ENCODE measurements around the gene TGM4.
A peak's percentile ranks its signal among the peaks of the same experiment; 100 is the strongest.

TGM4 gene

DNA sequence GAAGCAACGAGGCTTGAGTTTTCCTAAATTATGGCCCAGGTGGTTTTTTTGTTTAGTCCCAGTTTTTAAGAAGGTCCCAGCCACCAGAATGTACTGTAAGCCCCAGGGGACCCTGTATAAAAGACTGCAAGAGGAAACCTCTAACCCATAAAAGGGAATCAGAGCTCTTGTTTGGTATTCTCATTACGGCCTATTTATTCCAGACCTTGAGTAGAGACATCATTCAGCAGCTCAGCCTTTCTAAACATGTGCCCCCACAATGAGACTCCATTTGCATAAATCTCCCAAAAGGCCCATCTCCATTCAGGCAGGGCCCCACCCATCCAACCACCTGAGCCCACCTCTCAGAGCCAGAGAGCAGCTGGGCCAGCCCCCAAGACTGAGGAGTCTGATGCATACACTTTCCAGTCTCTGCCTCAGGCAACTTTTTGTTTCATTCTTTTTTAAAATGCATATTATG is 75.9 kb downstream of the TGM4 start:
- Histone ChIP-seq H3K27me3 (no peaks in the 10 kb centered on the region), H3K4me1 (peaks cover 17 to 55% (median 38%) of the 10 kb centered on the region in 10 experiments), H3K9me3 (replicated peaks in 1 of 11) (no peaks in the 10 kb centered on the region), H3K9ac (0 out of 22 replicates have a peak overlapping the region, but pooled peaks of 2 of the 11 experiments have one; percentile 2 to 14), H3K4me3 (no peak overlapping the region), H3K27ac (no peak overlapping the region), H4K20me1 (peaks cover 19 to 100% (median 79%) of the 10 kb centered on the region in 11 experiments; a peak in 21 of 22 replicates), H3K4me2 (peak overlapping the region in 10 of 11 experiments; percentile 6 to 68 (median 54); a peak in 17 of 22 replicates), H3K36me3 (peaks cover 41 to 81% (median 65%) of the 10 kb centered on the region in 11 experiments)
- TF ChIP-seq Cebpa-rat (IDR thresholded peaks at IDR 0.05) = no peak

GRCh38 chr3:44952689-44953088 is 78.3 kb downstream of the TGM4 start:
- Histone ChIP-seq H3K4me2 (no peak overlapping the region), H3K36me3 (peaks cover 33 to 79% (median 62%) of the 10 kb centered on the region in 11 experiments), H3K27ac (no peak overlapping the region)

DNA sequence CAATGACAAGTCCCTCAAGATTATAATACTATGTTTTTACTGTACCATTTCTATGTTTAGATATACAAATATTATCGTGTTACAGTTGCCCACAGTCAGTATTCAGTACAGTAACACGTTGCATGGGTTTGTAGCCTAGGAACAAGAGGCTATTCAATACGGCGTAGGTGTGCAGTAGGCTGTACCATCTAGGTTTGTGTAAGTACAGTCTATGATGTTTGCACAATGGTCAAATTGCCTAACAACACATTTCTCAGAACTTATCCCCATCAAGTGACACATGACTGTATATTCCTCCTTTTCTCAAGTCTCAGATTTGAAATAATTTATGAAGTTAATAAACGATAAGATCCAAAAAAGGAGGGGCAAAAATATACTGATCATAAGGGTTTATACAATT is 79.9 kb downstream of the TGM4 start:
- Histone ChIP-seq H3K4me1 (peaks cover 35 to 59% (median 51%) of the 10 kb centered on the region in 10 experiments), H3K4me2 (peak overlapping the region in 9 of 11 experiments; percentile 45 to 81 (median 75); a peak in 13 of 22 replicates), H3K27me3 (no peaks in the 10 kb centered on the region), H3K27ac (peak overlapping the region in 9 of 11 experiments; percentile 8 to 76 (median 64); a peak in 16 of 22 replicates), H3K9me3 (replicated peaks in 1 of 11) (no peaks in the 10 kb centered on the region), H3K36me3 (peaks cover 49 to 79% (median 64%) of the 10 kb centered on the region in 11 experiments), H4K20me1 (peaks cover 44 to 100% (median 78%) of the 10 kb centered on the region in 11 experiments; a peak in 21 of 22 replicates), H3K4me3 (no peak overlapping the region), H3K9ac (peak overlapping the region in 2 of 11 experiments; percentile 37 to 52; a peak in 3 of 22 replicates)
- TF ChIP-seq Cebpa-rat (IDR thresholded peaks at IDR 0.05) = no peak

More at GRCh38 chr3:44952689-44953088, 78.3 kb downstream of the TGM4 start:
- Histone ChIP-seq H3K4me3 (no peak overlapping the region), H3K9me3 (replicated peaks in 1 of 11) (no peaks in the 10 kb centered on the region), H3K4me1 (peaks cover 35 to 64% (median 52%) of the 10 kb centered on the region in 10 experiments), H3K9ac (no peak overlapping the region), H4K20me1 (peaks cover 38 to 100% (median 83%) of the 10 kb centered on the region in 11 experiments; a peak in 21 of 22 replicates), H3K27me3 (no peaks in the 10 kb centered on the region)
- no peak for TF ChIP-seq Cebpa-rat (IDR thresholded peaks at IDR 0.05)

DNA sequence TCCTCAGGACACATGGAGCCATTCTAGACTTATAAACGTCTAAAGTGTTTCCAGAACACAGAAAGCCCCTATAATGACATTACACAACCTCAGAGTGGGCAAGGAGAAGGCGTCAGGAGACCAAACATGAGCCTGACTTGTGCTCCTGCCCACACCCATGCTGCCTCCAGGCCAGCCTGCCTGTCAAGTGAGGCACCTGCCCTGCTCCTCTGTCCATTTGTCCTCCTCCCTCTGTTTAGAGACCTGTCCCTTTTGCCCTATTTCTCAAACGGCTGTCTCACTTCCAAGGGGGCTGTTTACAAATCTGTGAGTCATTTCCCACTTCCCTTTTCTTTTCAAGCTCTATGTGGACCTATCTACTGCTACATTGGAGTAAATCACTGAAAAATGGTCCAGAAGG is 80.6 kb downstream of the TGM4 start:
- H3K27ac ChIP-seq = peak overlapping the region in 10 of 11 experiments; percentile 8 to 76 (median 62); a peak in 18 of 22 replicates
- H3K9ac ChIP-seq = peak overlapping the region in 7 of 11 experiments; percentile 28 to 52 (median 37); a peak in 8 of 22 replicates
- no peak for TF ChIP-seq Cebpa-rat (IDR thresholded peaks at IDR 0.05)
- peaks cover 47 to 75% (median 65%) of the 10 kb centered on the region in 11 experiments for H3K36me3 ChIP-seq
- H3K4me2 ChIP-seq = peak overlapping the region; percentile 16 to 81 (median 63); a peak in 19 of 22 replicates
- peaks cover 45 to 100% (median 78%) of the 10 kb centered on the region in 11 experiments; a peak in 21 of 22 replicates for H4K20me1 ChIP-seq
- no peak overlapping the region for H3K4me3 ChIP-seq
- no peaks in the 10 kb centered on the region for H3K9me3 ChIP-seq (replicated peaks in 1 of 11)
- peaks cover 35 to 53% (median 45%) of the 10 kb centered on the region in 10 experiments for H3K4me1 ChIP-seq
- no peaks in the 10 kb centered on the region for H3K27me3 ChIP-seq

DNA sequence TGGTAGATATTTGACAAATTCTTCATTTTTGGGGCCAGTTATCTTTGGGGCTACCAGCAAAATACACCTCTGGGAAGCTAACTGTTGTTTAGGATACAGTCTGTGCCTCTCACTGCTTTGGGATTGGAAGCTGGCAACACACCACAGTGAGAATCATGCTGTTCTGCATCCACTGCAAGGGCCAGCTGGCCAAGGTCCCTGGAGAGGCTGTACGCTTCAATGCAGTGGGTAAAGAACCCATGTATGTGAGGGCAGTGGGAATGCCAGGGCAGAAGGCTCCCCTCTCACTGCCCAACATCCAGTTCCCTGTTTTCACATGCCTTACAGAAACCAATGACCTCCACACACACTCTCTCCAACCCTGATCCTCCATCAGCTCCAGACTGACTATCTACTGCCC is 81.5 kb downstream of the TGM4 start:
- H3K9me3 ChIP-seq (replicated peaks in 1 of 11) = no peaks in the 10 kb centered on the region
- H3K9ac ChIP-seq = no peak overlapping the region
- peaks cover 45 to 100% (median 77%) of the 10 kb centered on the region in 11 experiments; a peak in 21 of 22 replicates for H4K20me1 ChIP-seq
- H3K4me2 ChIP-seq = peak overlapping the region in 10 of 11 experiments; percentile 22 to 79 (median 62); a peak in 19 of 22 replicates
- H3K27ac ChIP-seq = peak overlapping the region in 5 of 11 experiments; percentile 1 to 66 (median 36); a peak in 6 of 22 replicates
- peaks cover 47 to 80% (median 72%) of the 10 kb centered on the region in 11 experiments for H3K36me3 ChIP-seq
- peaks cover 29 to 51% (median 41%) of the 10 kb centered on the region in 10 experiments for H3K4me1 ChIP-seq
- no peak overlapping the region for H3K4me3 ChIP-seq
- no peak for TF ChIP-seq Cebpa-rat (IDR thresholded peaks at IDR 0.05)
- no peaks in the 10 kb centered on the region for H3K27me3 ChIP-seq

- no peak overlapping the region for H3K27ac ChIP-seq
- no peak overlapping the region for H3K4me2 ChIP-seq
- peaks cover 29 to 97% (median 58%) of the 10 kb centered on the region in 11 experiments; a peak in 20 of 22 replicates for H4K20me1 ChIP-seq
- no peaks in the 10 kb centered on the region for H3K27me3 ChIP-seq
- H3K4me1 ChIP-seq = peaks cover 36 to 55% (median 48%) of the 10 kb centered on the region in 10 experiments
- H3K9ac ChIP-seq = no peak overlapping the region
- H3K4me3 ChIP-seq = no peak overlapping the region
- no peak for TF ChIP-seq Cebpa-rat (IDR thresholded peaks at IDR 0.05)
- peaks cover 39 to 74% (median 57%) of the 10 kb centered on the region in 11 experiments for H3K36me3 ChIP-seq
- no peaks in the 10 kb centered on the region; a peak in 1 of 22 replicates for H3K9me3 ChIP-seq (replicated peaks in 1 of 11)
Observed at GRCh38 chr3:44957986-44958385, 83.6 kb downstream of the TGM4 start.

GRCh38 chr3:44958386-44958785 is 84.0 kb downstream of the TGM4 start:
- no peak overlapping the region for H3K4me2 ChIP-seq
- H4K20me1 ChIP-seq = peaks cover 29 to 96% (median 58%) of the 10 kb centered on the region in 11 experiments; a peak in 20 of 22 replicates
- H3K36me3 ChIP-seq = peaks cover 37 to 70% (median 54%) of the 10 kb centered on the region in 11 experiments
- no peaks in the 10 kb centered on the region; a peak in 1 of 22 replicates for H3K9me3 ChIP-seq (replicated peaks in 1 of 11)
- H3K27ac ChIP-seq = no peak overlapping the region
- no peaks in the 10 kb centered on the region for H3K27me3 ChIP-seq
- no peak overlapping the region for H3K4me3 ChIP-seq
- H3K4me1 ChIP-seq = peaks cover 40 to 59% (median 52%) of the 10 kb centered on the region in 10 experiments
- no peak for TF ChIP-seq Cebpa-rat (IDR thresholded peaks at IDR 0.05)
- H3K9ac ChIP-seq = no peak overlapping the region

- Histone ChIP-seq H3K36me3 (peaks cover 28 to 60% (median 49%) of the 10 kb centered on the region in 11 experiments), H3K4me1 (peaks cover 33 to 66% (median 59%) of the 10 kb centered on the region in 10 experiments), H3K9ac (no peak overlapping the region), H4K20me1 (peaks cover 20 to 96% (median 47%) of the 10 kb centered on the region in 11 experiments; a peak in 20 of 22 replicates), H3K9me3 (replicated peaks in 1 of 11) (no peaks in the 10 kb centered on the region; a peak in 1 of 22 replicates), H3K27me3 (no peaks in the 10 kb centered on the region), H3K4me3 (no peak overlapping the region), H3K4me2 (peak overlapping the region in 3 of 11 experiments; percentile 8 to 24 (median 22); a peak in 5 of 22 replicates), H3K27ac (peak overlapping the region in 5 of 11 experiments; percentile 8 to 24 (median 11); a peak in 5 of 22 replicates)
- TF ChIP-seq Cebpa-rat (IDR thresholded peaks at IDR 0.05) = no peak
Observed at GRCh38 chr3:44960387-44961026, 86.1 kb downstream of the TGM4 start.

All from BLaER1 treated with 17β-estradiol and CSF1 and Interleukin-3, amounts not matched to agents 10 nM and 100 nM (cell line).